Testis (tissue), 2 donors: Measurements from ENCODE around the gene ST6GALNAC5.

Experiments
- POLR2A ChIP-seq: fragments of 450-650 bp; IDR thresholded peaks from one replicate; pipeline ENCODE4 v1.6.1; 2017; ENCODE audit warnings: antibody characterized with exemption, mild to moderate bottlenecking, moderate library complexity
- TF ChIP-seq, protein P1 (sequence below), 3 experiments: fragments of 450-650 bp in 2 of 3; fragments of 200-600 bp in 1 of 3; sonication (generic) in 1 of 3; IDR thresholded peaks; one replicate each; pipeline ENCODE4 v1.5.1; 2016 to 2019; ENCODE audit warnings: antibody characterized with exemption in 3 of 3, mild to moderate bottlenecking in 2 of 3, moderate library complexity in 1 of 3

DNA sequence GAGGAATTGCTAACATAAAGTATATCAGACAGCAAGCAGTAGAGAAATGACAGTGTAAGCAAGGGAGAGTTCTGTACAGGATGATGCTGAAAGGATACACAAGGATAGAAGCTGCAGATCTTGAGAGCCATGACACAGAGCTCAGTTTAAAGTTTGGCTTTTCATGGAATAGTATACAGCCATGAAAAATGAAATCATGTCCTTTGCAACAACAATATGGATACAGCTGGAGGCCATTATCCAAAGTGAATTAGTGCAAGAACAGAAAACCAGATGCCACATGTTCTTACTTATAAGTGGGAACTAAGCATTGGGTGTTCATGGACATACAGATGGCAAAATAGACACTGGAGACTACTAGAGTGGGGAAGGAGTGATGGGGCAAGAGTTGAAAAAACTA, 169.8 kb downstream of the ST6GALNAC5 start:
- TF ChIP-seq, protein P1, sequence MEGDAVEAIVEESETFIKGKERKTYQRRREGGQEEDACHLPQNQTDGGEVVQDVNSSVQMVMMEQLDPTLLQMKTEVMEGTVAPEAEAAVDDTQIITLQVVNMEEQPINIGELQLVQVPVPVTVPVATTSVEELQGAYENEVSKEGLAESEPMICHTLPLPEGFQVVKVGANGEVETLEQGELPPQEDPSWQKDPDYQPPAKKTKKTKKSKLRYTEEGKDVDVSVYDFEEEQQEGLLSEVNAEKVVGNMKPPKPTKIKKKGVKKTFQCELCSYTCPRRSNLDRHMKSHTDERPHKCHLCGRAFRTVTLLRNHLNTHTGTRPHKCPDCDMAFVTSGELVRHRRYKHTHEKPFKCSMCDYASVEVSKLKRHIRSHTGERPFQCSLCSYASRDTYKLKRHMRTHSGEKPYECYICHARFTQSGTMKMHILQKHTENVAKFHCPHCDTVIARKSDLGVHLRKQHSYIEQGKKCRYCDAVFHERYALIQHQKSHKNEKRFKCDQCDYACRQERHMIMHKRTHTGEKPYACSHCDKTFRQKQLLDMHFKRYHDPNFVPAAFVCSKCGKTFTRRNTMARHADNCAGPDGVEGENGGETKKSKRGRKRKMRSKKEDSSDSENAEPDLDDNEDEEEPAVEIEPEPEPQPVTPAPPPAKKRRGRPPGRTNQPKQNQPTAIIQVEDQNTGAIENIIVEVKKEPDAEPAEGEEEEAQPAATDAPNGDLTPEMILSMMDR (IDR thresholded peaks at IDR 0.05) = no peak
- no peak for TF ChIP-seq POLR2A
